Ectodermal cell (in vitro differentiated cells): ENCODE measurements around the gene NACC2.

ENCODE experiments used
- H3K27ac ChIP-seq: 2 replicates; pipeline ENCODE4 v1.7.0; 2013; ENCODE audit warnings: mild to moderate bottlenecking, low read depth, low read length; ENCODE audit not compliant: insufficient read depth, poor library complexity, severe bottlenecking
- H3K27me3 ChIP-seq: 2 replicates; pipeline ENCODE4 v1.7.0; 2013; ENCODE audit warnings: mild to moderate bottlenecking, low read length; ENCODE audit not compliant: insufficient read depth, control insufficient read depth, poor library complexity, severe bottlenecking
- H3K36me3 ChIP-seq: one replicate; pipeline ENCODE4 v1.7.0; 2013; ENCODE audit warnings: low read length; ENCODE audit not compliant: control insufficient read depth, insufficient read depth
- H3K4me1 ChIP-seq: one replicate; pipeline ENCODE4 v1.7.0; 2013; ENCODE audit warnings: low read length; ENCODE audit not compliant: control insufficient read depth, insufficient read depth
- H3K4me3 ChIP-seq: 2 replicates; pipeline ENCODE4 v1.7.0; 2013; ENCODE audit warnings: low read depth, low read length, control low read depth; ENCODE audit not compliant: insufficient read depth
- H3K9me3 ChIP-seq: 2 replicates; pipeline ENCODE4 v1.7.0; 2013; ENCODE audit warnings: mild to moderate bottlenecking, low read length, moderate library complexity; ENCODE audit not compliant: control insufficient read depth
- WGBS, 2 experiments: methylation state at CpG; one replicate each; pipeline ENCODE4 v1.1.7; 2013; ENCODE audit warnings: missing lambda C conversion rate in 2 of 2; 5-methylcytosine and 5-hydroxymethylcytosine counted together

The NACC2 gene

GRCh38 chr9:136137321-136138265 lies 42.5 kb upstream of the NACC2 start:
- Histone ChIP-seq H3K4me3 (no peak overlapping the region), H3K4me1 (peaks cover 9% of the 10 kb centered on the region), H3K36me3 (no peaks in the 10 kb centered on the region), H3K9me3 (no peaks in the 10 kb centered on the region), H3K27ac (no peak overlapping the region), H3K27me3 (peaks cover 23% of the 10 kb centered on the region)
- WGBS, 2 experiments: 86 to 91% methylated on average over 26 to 27 of the region's 27 CpGs

GRCh38 chr9:136136127-136136925 lies 41.2 kb upstream of the NACC2 start:
- Histone ChIP-seq H3K27me3 (peaks cover 27% of the 10 kb centered on the region), H3K36me3 (no peaks in the 10 kb centered on the region), H3K9me3 (no peaks in the 10 kb centered on the region), H3K4me1 (peaks cover 9% of the 10 kb centered on the region), H3K4me3 (no peak overlapping the region), H3K27ac (no peak overlapping the region)
- WGBS, 2 experiments: 88% methylated on average over 33 of the region's 33 CpGs

DNA sequence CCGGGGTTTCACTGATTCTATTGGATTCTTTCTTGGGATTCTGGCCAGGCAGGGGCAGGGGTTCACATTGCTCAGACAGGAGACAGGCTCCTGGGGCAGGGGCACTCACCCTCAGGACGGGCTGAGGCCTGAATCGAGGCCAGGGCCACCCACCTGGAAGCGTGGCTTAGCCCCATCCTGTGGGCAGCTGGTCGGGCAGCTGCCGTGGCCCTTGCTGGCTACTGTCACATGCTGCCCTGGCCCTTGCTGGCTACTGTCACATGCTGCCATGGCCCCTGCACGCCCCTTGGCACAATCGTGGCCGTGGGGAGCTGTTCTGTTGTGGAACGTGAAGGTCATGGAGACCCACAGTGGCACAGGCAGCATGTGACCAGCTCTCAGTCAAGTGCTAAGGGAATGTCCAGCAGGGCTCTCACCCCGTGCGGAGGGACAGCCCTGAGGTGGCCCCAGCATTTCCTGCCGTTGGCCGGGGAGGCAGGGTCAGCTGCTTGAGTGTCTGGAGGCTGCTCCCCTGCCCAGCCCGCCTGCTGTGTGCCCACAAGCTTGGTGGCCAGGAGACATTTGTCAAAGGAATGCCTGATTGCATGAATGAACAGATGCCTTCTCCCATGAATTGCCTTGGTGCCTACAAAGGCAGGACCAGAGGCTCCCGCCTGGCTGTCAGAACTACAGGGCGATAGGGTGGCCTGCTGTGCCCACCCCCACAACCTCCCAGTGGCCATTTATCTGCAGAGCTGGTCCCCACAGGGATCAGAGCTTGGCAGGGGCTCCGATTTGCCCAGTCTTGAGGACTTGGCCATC lies 40.4 kb upstream of the NACC2 start:
- WGBS, 2 experiments: 87% methylated on average over 18 of the region's 18 CpGs
- Histone ChIP-seq H3K27ac (no peak overlapping the region), H3K4me1 (peaks cover 9% of the 10 kb centered on the region)

DNA sequence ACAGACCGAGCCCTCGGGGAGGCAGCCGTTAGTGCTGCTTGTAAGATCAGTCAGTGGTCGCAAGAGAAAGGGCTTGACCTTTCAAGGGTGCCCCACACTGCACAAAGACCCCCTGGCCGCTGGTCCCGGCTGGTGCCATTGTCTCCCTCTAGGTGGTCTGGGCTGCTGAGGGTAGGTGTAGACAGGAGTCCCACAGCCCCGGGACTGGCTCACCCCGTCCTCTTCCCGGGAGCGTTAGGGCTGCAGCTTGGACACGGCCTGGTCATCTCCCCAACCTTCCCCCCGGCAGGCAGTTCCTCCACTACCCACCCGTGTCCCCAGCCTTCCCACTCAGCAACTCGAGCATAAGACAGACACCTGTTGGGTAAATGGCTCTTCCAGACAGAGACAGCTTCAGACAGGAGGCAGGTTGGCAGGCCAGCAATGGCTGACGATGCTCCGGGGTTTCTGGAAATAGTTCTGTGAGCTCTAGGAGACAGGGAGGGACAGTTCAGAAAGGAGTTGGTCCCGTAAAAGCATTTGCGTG lies 38.9 kb upstream of the NACC2 start:
- Histone ChIP-seq H3K9me3 (no peaks in the 10 kb centered on the region), H3K36me3 (no peaks in the 10 kb centered on the region), H3K4me1 (peaks cover 9% of the 10 kb centered on the region), H3K27me3 (peaks cover 27% of the 10 kb centered on the region), H3K27ac (no peak overlapping the region), H3K4me3 (peak overlapping the region; percentile 41)
- WGBS, 2 experiments: 45 to 51% methylated on average over 18 of the region's 18 CpGs

More for the DNA sequence above, 40.4 kb upstream of the NACC2 start:
- no peaks in the 10 kb centered on the region for H3K9me3 ChIP-seq
- H3K27me3 ChIP-seq: peaks cover 27% of the 10 kb centered on the region
- no peak overlapping the region for H3K4me3 ChIP-seq
- H3K36me3 ChIP-seq: no peaks in the 10 kb centered on the region

DNA sequence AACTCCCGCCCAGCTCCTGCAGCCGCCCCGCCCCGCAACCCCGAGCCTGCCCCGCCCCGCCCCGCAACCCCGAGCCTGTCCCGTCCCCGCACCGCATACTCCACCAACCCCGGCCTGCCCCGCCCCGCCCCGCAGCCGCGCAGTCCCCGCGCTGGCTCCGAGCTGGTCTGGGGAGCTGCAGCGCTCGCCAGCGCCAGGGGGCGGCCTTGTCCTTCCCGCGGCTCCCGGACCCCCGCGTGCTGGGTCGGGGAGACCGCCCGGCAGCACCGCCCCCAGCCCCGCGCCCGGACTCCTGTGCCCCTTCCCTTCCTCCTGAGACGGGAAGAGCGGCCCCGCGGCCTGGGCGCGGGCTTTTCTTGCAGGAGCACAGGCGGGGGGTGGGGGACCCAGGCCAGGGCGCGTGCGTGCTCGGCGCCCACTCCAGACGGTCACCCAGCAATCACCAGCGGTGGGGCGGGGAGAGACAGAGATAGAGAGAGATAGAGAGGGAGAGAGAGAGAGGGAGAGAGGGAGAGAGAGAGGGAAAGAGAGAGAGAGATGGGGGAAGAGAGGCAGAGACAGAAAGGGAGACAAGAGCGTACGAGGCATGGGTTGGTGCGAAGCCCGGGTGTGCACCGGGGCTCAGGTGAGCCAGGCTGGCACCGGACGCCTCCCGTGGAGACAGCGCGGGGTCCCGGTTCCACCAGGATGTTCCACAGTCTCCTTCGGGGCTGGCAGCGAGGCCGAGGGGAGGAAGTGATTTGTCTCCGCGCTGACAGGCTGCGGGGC lies 38.3 kb upstream of the NACC2 start:
- no peaks in the 10 kb centered on the region for H3K9me3 ChIP-seq
- H3K27me3 ChIP-seq: peaks cover 27% of the 10 kb centered on the region
- H3K36me3 ChIP-seq: no peaks in the 10 kb centered on the region
- peaks cover 9% of the 10 kb centered on the region for H3K4me1 ChIP-seq
- H3K4me3 ChIP-seq: peak overlapping the region; percentile 41
- 6% methylated on average over 65 to 69 of the region's 69 CpGs for WGBS, 2 experiments
- H3K27ac ChIP-seq: no peak overlapping the region

- Histone ChIP-seq H3K9me3 (no peaks in the 10 kb centered on the region), H3K36me3 (no peaks in the 10 kb centered on the region), H3K4me3 (no peak overlapping the region), H3K27ac (no peak overlapping the region), H3K4me1 (peaks cover 9% of the 10 kb centered on the region), H3K27me3 (peaks cover 27% of the 10 kb centered on the region)
- 65 to 67% methylated on average over 52 of the region's 52 CpGs for WGBS, 2 experiments
These were observed 37.5 kb upstream of the NACC2 start for GRCh38 chr9:136132512-136133050.

- 87 to 88% methylated on average over 31 of the region's 31 CpGs for WGBS, 2 experiments
- H3K4me1 ChIP-seq: peaks cover 9% of the 10 kb centered on the region
- H3K4me3 ChIP-seq: no peak overlapping the region
- H3K9me3 ChIP-seq: no peaks in the 10 kb centered on the region
- H3K27me3 ChIP-seq: peaks cover 27% of the 10 kb centered on the region
- no peak overlapping the region for H3K27ac ChIP-seq
- no peaks in the 10 kb centered on the region for H3K36me3 ChIP-seq
These were observed 36.8 kb upstream of the NACC2 start for GRCh38 chr9:136131629-136132511.

DNA sequence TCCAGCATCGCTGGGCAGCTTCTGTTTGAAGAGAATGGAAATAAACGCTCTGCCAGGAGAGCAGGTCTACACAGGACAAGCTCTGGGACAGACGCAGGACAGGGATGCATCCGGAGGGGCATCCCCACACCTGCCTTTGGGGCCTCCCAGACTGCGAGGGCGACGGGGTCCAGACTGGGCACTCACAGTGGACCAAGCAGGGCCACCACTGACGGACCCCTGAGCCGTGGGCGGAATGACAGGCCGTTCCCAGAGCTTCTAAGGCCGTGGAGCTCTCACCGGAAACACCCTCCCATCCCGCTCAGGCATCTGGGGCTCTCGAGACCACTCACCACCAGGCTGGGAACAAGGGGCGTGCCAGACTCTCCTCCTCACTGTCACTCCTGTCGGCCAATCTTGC lies 34.1 kb upstream of the NACC2 start:
- Histone ChIP-seq H3K27ac (no peak overlapping the region), H3K9me3 (no peaks in the 10 kb centered on the region), H3K4me3 (no peak overlapping the region), H3K27me3 (peaks cover 16% of the 10 kb centered on the region), H3K4me1 (peaks cover 9% of the 10 kb centered on the region), H3K36me3 (no peaks in the 10 kb centered on the region)
- WGBS, 2 experiments: 86 to 87% methylated on average over 17 of the region's 17 CpGs
